Activated naive CD4-positive, alpha-beta T cell treated with anti-CD3 and anti-CD28 coated beads, Interleukin-2, amount 10 ng/mL, durations not matched to agents 7 days and 5 days (primary cell): ENCODE measurements around the gene ADCY10.

Experiments used
- CTCF ChIA-PET: fragments of 350-600 bp; sonication (Branson Sonifier 250); formaldehyde crosslinking; loops from one replicate; lab custom pipeline; 2021; ENCODE audit warnings: antibody characterized with exemption; lab: Charles Lee
- DNase-seq: peaks from one replicate; pipeline ENCODE4 v3.0.0-alpha.2; 2020
- H3K27ac Mint-ChIP-seq: one replicate; pipeline ENCODE4 v1.8.0; 2021; ENCODE audit warnings: mild to moderate bottlenecking, moderate library complexity, mixed read lengths
- H3K27me3 Mint-ChIP-seq: one replicate; pipeline ENCODE4 v1.8.0; 2021; ENCODE audit warnings: mild to moderate bottlenecking, mixed read lengths
- H3K36me3 Mint-ChIP-seq: one replicate; pipeline ENCODE4 v1.8.0; 2021; ENCODE audit warnings: mixed read lengths
- H3K4me1 Mint-ChIP-seq: one replicate; pipeline ENCODE4 v1.8.0; 2021; ENCODE audit warnings: mixed read lengths
- H3K4me3 Mint-ChIP-seq: one replicate; pipeline ENCODE4 v1.8.0; 2021; ENCODE audit warnings: mild to moderate bottlenecking, moderate library complexity, mixed read lengths
- H3K9me3 Mint-ChIP-seq: one replicate; pipeline ENCODE4 v1.8.0; 2021; ENCODE audit warnings: mixed read lengths

ADCY10 gene

DNA sequence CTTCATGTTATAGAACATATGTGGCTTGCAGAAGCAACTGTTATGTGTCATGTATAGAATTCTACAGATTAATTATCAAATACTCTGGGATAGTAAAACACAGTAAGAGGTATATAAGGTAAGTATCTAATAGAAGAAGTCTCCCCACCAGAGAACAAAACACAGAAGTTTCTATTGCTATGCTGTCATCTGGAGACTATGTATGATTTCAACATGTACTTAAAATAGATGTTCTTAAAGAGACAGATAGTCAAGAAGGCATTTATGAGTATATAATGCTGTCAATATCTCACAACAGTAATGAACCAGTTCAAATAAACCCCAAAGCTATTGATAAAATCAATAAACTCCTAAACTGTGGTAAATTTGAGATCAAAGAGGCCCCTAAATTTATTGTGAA is 8.1 kb upstream of the ADCY10 start:
- Mint-ChIP-seq H3K36me3 (peaks cover 11% of the 10 kb centered on the region), H3K4me1 (no peaks in the 10 kb centered on the region), H3K9me3 (no peaks in the 10 kb centered on the region), H3K4me3 (no peak overlapping the region), H3K27ac (no peak overlapping the region), H3K27me3 (no peaks in the 10 kb centered on the region)
- no peak for DNase-seq
- CTCF ChIA-PET: interaction anchor here (0.8 kb wide), 1 partner anchor 223 kb away, joined by 3 read pairs; no protein-coding TSS in a partner anchor

- H3K27me3 Mint-ChIP-seq: no peaks in the 10 kb centered on the region
- no peak overlapping the region for H3K4me3 Mint-ChIP-seq
- H3K4me1 Mint-ChIP-seq: no peaks in the 10 kb centered on the region
- DNase-seq: no peak
- CTCF ChIA-PET: no interaction called here
- H3K36me3 Mint-ChIP-seq: peaks cover 10% of the 10 kb centered on the region
- H3K27ac Mint-ChIP-seq: no peak overlapping the region
- no peaks in the 10 kb centered on the region for H3K9me3 Mint-ChIP-seq
These were observed 3.0 kb upstream of the ADCY10 start for GRCh38 chr1:167916766-167917511.

- no peak for DNase-seq
- Mint-ChIP-seq H3K36me3 (peaks cover 10% of the 10 kb centered on the region), H3K4me1 (no peaks in the 10 kb centered on the region), H3K9me3 (no peaks in the 10 kb centered on the region), H3K27me3 (no peaks in the 10 kb centered on the region), H3K4me3 (no peak overlapping the region), H3K27ac (no peak overlapping the region)
- CTCF ChIA-PET: no interaction called here
These were observed 1.6 kb upstream of the ADCY10 start for GRCh38 chr1:167915569-167915968.

DNA sequence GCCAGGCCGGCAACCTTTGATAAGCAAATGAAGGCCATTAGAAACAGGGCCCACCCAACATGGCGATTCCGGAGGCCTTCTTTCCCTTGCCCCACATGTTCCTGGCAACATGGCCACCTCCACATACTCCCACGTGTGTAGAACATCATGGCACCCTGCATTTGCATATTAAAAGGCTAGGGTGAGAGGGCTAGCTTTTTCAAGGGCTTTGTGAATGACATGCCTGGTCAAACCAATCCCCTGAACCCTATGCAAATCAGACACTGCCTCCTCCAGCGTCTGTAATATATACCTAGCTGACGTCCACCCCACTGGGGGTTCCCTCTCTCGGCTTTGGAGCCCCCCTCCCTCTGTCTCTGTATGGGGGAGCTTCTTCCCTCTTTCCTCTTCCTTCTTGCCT is 1.6 kb downstream of the ADCY10 start:
- DNase-seq: no peak
- H3K4me3 Mint-ChIP-seq: no peak overlapping the region
- no peaks in the 10 kb centered on the region for H3K4me1 Mint-ChIP-seq
- peaks cover 6% of the 10 kb centered on the region for H3K9me3 Mint-ChIP-seq
- H3K36me3 Mint-ChIP-seq: peaks cover 5% of the 10 kb centered on the region
- CTCF ChIA-PET: no interaction called here
- no peak overlapping the region for H3K27ac Mint-ChIP-seq
- no peaks in the 10 kb centered on the region for H3K27me3 Mint-ChIP-seq

- CTCF ChIA-PET: no interaction called here
- no peaks in the 10 kb centered on the region for H3K36me3 Mint-ChIP-seq
- peaks cover 2% of the 10 kb centered on the region for H3K27me3 Mint-ChIP-seq
- no peak overlapping the region for H3K27ac Mint-ChIP-seq
- no peak for DNase-seq
- peaks cover 6% of the 10 kb centered on the region for H3K9me3 Mint-ChIP-seq
- no peak overlapping the region for H3K4me3 Mint-ChIP-seq
- H3K4me1 Mint-ChIP-seq: no peaks in the 10 kb centered on the region
These were observed 2.5 kb downstream of the ADCY10 start for GRCh38 chr1:167911413-167911812.

DNA sequence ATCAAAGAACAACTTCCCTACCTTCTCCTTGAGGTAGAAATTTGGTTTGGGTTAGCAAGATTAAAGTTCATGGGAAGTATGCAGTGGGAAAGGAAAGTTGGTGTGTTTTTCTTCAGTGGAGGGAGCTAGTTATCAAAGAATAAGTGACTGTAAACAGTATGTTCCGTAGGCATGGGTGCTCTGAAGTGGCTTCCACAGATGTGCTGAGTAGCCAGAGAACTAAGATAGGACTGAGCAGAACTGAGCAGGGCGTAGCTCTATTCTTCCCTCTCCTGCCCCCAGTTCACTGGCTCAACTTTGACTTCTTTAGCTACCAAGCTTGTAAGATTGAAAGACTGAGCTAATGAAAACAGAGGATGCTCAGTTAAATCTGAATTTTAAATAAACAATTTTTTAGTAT is 3.4 kb downstream of the ADCY10 start:
- DNase-seq: no peak
- Mint-ChIP-seq H3K9me3 (peaks cover 6% of the 10 kb centered on the region), H3K27me3 (peaks cover 3% of the 10 kb centered on the region), H3K4me3 (no peak overlapping the region), H3K36me3 (no peaks in the 10 kb centered on the region), H3K4me1 (no peaks in the 10 kb centered on the region), H3K27ac (no peak overlapping the region)
- CTCF ChIA-PET: interaction anchor here (1.1 kb wide), 1 partner anchor 171 kb away, joined by 3 read pairs; no protein-coding TSS in a partner anchor

DNA sequence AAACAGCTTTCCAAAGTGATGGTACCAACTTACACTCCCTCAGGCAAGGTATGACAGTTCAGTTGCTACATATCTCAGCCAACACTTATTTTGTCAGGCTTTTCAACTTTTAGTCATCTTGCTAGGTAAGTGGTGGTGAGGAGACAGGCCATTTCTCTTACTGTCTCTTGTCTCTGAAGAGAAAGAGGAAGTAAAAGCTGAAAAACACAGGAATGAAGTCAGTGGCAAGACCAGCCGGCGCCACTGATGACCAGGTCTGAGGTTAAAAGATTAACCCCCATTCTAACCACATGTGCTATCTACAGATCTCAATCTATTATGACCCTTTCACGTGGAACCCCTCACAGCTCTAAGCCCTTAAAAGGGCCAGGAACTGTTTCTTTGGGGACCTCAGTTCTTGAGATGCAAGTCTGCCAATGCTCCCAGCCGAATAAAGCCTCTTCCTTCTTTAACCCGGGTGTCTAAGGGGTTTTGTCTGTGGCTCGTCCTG is 4.2 kb downstream of the ADCY10 start:
- DNase-seq: no peak
- Mint-ChIP-seq H3K4me3 (no peak overlapping the region), H3K36me3 (no peaks in the 10 kb centered on the region), H3K27me3 (peaks cover 3% of the 10 kb centered on the region), H3K9me3 (peaks cover 6% of the 10 kb centered on the region), H3K4me1 (no peaks in the 10 kb centered on the region), H3K27ac (no peak overlapping the region)
- CTCF ChIA-PET: interaction anchor here (1.1 kb wide), 1 partner anchor 172 kb away, joined by 3 read pairs; no protein-coding TSS in a partner anchor

DNA sequence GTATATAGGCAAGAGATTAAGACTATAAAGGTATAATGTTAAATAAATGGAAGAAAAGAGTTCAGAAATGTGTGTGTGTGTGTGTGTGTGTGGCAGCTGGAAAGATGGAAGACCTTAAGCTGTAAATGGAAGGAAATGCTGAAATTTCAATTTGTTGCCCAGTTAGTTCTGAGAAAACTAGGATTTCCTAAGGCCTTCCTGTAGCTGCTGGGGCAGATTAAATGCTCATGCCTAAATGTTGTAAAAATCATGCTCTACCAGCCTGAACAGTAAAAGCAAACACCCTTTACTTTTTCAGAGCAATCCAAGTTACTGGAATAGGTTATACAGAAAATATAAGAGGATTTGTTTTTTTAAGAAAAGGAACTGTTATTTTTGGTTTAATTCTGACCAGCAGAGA is 8.3 kb downstream of the ADCY10 start:
- Mint-ChIP-seq H3K9me3 (peaks cover 6% of the 10 kb centered on the region), H3K36me3 (no peaks in the 10 kb centered on the region), H3K4me3 (no peak overlapping the region), H3K27ac (no peak overlapping the region), H3K4me1 (no peaks in the 10 kb centered on the region), H3K27me3 (peaks cover 9% of the 10 kb centered on the region)
- no peak for DNase-seq
- CTCF ChIA-PET: no interaction called here

GRCh38 chr1:167905182-167905581 is 8.8 kb downstream of the ADCY10 start:
- Mint-ChIP-seq H3K4me1 (no peaks in the 10 kb centered on the region), H3K27ac (no peak overlapping the region), H3K4me3 (no peak overlapping the region), H3K27me3 (peaks cover 9% of the 10 kb centered on the region), H3K36me3 (no peaks in the 10 kb centered on the region), H3K9me3 (peaks cover 6% of the 10 kb centered on the region)
- no peak for DNase-seq
- CTCF ChIA-PET: no interaction called here

- CTCF ChIA-PET: no interaction called here
- H3K9me3 Mint-ChIP-seq: peaks cover 3% of the 10 kb centered on the region
- H3K4me3 Mint-ChIP-seq: no peak overlapping the region
- no peak overlapping the region for H3K27ac Mint-ChIP-seq
- no peaks in the 10 kb centered on the region for H3K4me1 Mint-ChIP-seq
- no peaks in the 10 kb centered on the region for H3K36me3 Mint-ChIP-seq
- DNase-seq: no peak
- H3K27me3 Mint-ChIP-seq: peaks cover 9% of the 10 kb centered on the region
These were observed 9.2 kb downstream of the ADCY10 start for GRCh38 chr1:167904652-167905130.

GRCh38 chr1:167900907-167901306 is 13.0 kb downstream of the ADCY10 start:
- Mint-ChIP-seq H3K9me3 (no peaks in the 10 kb centered on the region), H3K4me1 (no peaks in the 10 kb centered on the region), H3K27me3 (peaks cover 5% of the 10 kb centered on the region), H3K36me3 (no peaks in the 10 kb centered on the region), H3K27ac (no peak overlapping the region), H3K4me3 (no peak overlapping the region)
- CTCF ChIA-PET: no interaction called here
- no peak for DNase-seq

- CTCF ChIA-PET: no interaction called here
- no peaks in the 10 kb centered on the region for H3K36me3 Mint-ChIP-seq
- peaks cover 5% of the 10 kb centered on the region for H3K27me3 Mint-ChIP-seq
- H3K4me3 Mint-ChIP-seq: no peak overlapping the region
- no peaks in the 10 kb centered on the region for H3K9me3 Mint-ChIP-seq
- no peak for DNase-seq
- H3K27ac Mint-ChIP-seq: no peak overlapping the region
- H3K4me1 Mint-ChIP-seq: no peaks in the 10 kb centered on the region
These were observed 14.7 kb downstream of the ADCY10 start for GRCh38 chr1:167899253-167899681.

DNA sequence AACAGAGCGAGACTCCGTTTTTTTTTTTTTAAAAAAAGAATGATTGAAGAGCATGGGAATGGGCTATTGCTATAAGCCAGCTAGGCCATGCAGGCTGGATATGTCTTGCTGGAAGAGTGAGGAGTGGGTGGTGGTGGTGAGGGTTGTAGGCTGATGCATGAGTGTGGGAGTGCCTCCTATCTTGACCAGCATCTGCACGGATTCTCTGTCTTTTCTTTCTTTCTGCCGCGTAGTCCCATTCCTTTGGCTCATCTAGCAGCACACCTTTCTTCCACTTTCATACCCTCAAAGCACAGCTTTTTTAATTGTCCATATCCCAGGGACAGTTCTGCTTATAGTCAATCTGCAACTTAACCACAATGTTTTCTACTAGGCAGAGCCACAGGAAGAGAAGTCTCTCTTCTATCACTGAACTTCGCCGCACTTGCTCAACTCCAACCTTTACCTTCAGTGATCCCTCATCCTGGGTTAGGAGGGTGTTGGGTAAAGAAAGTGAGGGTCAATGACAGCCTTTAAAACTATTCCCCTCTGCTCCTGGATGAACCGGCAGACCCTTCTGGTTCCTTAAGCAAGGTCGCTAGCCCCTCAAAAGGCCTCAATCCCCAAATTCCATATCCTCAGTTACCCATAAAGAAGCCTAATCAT is 15.2 kb downstream of the ADCY10 start:
- peaks cover 5% of the 10 kb centered on the region for H3K27me3 Mint-ChIP-seq
- H3K4me3 Mint-ChIP-seq: no peak overlapping the region
- no peak overlapping the region for H3K27ac Mint-ChIP-seq
- DNase-seq: no peak
- H3K9me3 Mint-ChIP-seq: no peaks in the 10 kb centered on the region
- CTCF ChIA-PET: no interaction called here
- no peaks in the 10 kb centered on the region for H3K36me3 Mint-ChIP-seq
- no peaks in the 10 kb centered on the region for H3K4me1 Mint-ChIP-seq

GRCh38 chr1:167893798-167894197 is 20.1 kb downstream of the ADCY10 start:
- no peak overlapping the region for H3K27ac Mint-ChIP-seq
- no peaks in the 10 kb centered on the region for H3K4me1 Mint-ChIP-seq
- no peaks in the 10 kb centered on the region for H3K9me3 Mint-ChIP-seq
- CTCF ChIA-PET: interaction anchor here (0.7 kb wide), 1 partner anchor 204 kb away, joined by 3 read pairs; no protein-coding TSS in a partner anchor
- no peak for DNase-seq
- H3K36me3 Mint-ChIP-seq: no peaks in the 10 kb centered on the region
- peaks cover 4% of the 10 kb centered on the region for H3K27me3 Mint-ChIP-seq
- no peak overlapping the region for H3K4me3 Mint-ChIP-seq

- Mint-ChIP-seq H3K4me1 (no peaks in the 10 kb centered on the region), H3K9me3 (no peaks in the 10 kb centered on the region)
- CTCF ChIA-PET: no interaction called here
These were observed 23.5 kb downstream of the ADCY10 start for GRCh38 chr1:167890400-167890799.

More at GRCh38 chr1:167890400-167890799, 23.5 kb downstream of the ADCY10 start:
- Mint-ChIP-seq H3K27ac (no peak overlapping the region), H3K27me3 (peaks cover 7% of the 10 kb centered on the region), H3K4me3 (no peak overlapping the region), H3K36me3 (no peaks in the 10 kb centered on the region)
- no peak for DNase-seq
